NCI-H510A treated with DMSO at 0.1 percent for 48 hours (cell line): ENCODE data around the gene PTPN4.
"Not testable (repeated sequence)": the region's sequence is repeated elsewhere in the genome, so short reads cannot be mapped to it uniquely, and the experiment has no call there.

Experiments used
- DNase-seq: peaks from one replicate; lab custom pipeline; 2025; lab: John Stamatoyannopoulos, UW

Gene PTPN4

GRCh38 chr2:119941981-119942513 lies 182.3 kb downstream of the PTPN4 start:
- no peak for DNase-seq

- DNase-seq: no peak
Observed at GRCh38 chr2:119943058-119943457, 183.3 kb downstream of the PTPN4 start.

- DNase-seq: no peak
Observed at GRCh38 chr2:119947535-119947934, 187.8 kb downstream of the PTPN4 start.

GRCh38 chr2:119950966-119951365 lies 191.2 kb downstream of the PTPN4 start:
- no peak for DNase-seq

GRCh38 chr2:119958670-119959268 lies 199.0 kb downstream of the PTPN4 start:
- DNase-seq: no peak

- no peak for DNase-seq
Observed at GRCh38 chr2:119960821-119961220, 201.1 kb downstream of the PTPN4 start.

- DNase-seq: no peak
Observed at GRCh38 chr2:119981896-119982295, 222.2 kb downstream of the PTPN4 start.

GRCh38 chr2:119982506-119982905 lies 222.8 kb downstream of the PTPN4 start:
- no peak for DNase-seq

GRCh38 chr2:119983108-119983507 lies 223.4 kb downstream of the PTPN4 start:
- DNase-seq: no peak

GRCh38 chr2:119996148-119996547 lies 236.4 kb downstream of the PTPN4 start:
- no peak for DNase-seq

GRCh38 chr2:119996896-119997891 lies 237.5 kb downstream of the PTPN4 start:
- not testable (repeated sequence) for DNase-seq

- no peak for DNase-seq
Observed at GRCh38 chr2:120001471-120001870, 241.7 kb downstream of the PTPN4 start.

GRCh38 chr2:120004254-120004653 lies 244.5 kb downstream of the PTPN4 start:
- no peak for DNase-seq

- DNase-seq: no peak
Observed at GRCh38 chr2:120005834-120006521, 246.3 kb downstream of the PTPN4 start.

GRCh38 chr2:120007851-120008250 lies 248.1 kb downstream of the PTPN4 start:
- DNase-seq: no peak

- DNase-seq: peak; percentile 78
Observed at GRCh38 chr2:120012363-120012762, 252.6 kb downstream of the PTPN4 start.

- DNase-seq: peak; percentile 88
Observed at GRCh38 chr2:120012771-120013596, 253.3 kb downstream of the PTPN4 start, which contains the start of gene EPB41L5. Gene EPB41L5 (plus strand): TSS chr2:120013077. CDS start chr2:120019085, 6,008 bp downstream.

GRCh38 chr2:120013597-120014223 lies 254.0 kb downstream of the PTPN4 start:
- DNase-seq: peak; percentile 48

- peak; percentile 7 for DNase-seq
Observed at GRCh38 chr2:120014226-120014980, 254.7 kb downstream of the PTPN4 start.

- DNase-seq: no peak
Observed at GRCh38 chr2:120016800-120017199, 257.1 kb downstream of the PTPN4 start.
